Fibroblast of mammary gland (primary cell): Measurements from ENCODE around the gene MRPL4.
"Not testable (repeated sequence)": the region's sequence is repeated elsewhere in the genome, so short reads cannot be mapped to it uniquely, and the experiment has no call there.

Experiments
- DNase-seq: peaks from one replicate; pipeline ENCODE4 v3.0.0-alpha.2; 2010; ENCODE audit warnings: low read depth
- H3K4me3 ChIP-seq: 2 replicates; pipeline ENCODE4 v1.5.1; 2011; ENCODE audit warnings: low read depth, mild to moderate bottlenecking, low read length, moderate library complexity; ENCODE audit not compliant: control insufficient read depth
- TF ChIP-seq, protein P1 (sequence below): conservative IDR thresholded peaks from 2 replicates; pipeline ENCODE4 v1.5.1; 2011; ENCODE audit warnings: low read depth, low read length, inconsistent platforms; ENCODE audit not compliant: control insufficient read depth, insufficient read depth

Gene MRPL4

DNA sequence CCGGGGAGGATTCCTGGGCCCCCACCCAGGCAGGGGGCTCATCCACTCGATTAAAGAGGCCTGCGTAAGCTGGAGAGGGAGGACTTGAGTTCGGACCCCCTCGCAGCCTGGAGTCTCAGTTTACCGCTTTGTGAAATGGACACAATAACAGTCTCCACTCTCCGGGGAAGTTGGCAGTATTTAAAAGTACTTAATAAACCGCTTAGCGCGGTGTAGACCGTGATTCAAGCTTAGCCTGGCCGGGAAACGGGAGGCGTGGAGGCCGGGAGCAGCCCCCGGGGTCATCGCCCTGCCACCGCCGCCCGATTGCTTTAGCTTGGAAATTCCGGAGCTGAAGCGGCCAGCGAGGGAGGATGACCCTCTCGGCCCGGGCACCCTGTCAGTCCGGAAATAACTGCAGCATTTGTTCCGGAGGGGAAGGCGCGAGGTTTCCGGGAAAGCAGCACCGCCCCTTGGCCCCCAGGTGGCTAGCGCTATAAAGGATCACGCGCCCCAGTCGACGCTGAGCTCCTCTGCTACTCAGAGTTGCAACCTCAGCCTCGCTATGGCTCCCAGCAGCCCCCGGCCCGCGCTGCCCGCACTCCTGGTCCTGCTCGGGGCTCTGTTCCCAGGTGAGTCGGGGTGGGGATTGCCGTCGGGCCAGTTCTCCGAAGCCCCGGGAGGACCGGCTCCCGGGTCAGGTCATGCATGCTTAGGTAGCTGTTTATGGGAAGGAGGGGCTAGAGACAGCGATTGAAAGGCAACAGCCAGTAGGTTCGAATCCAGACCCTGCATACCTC lies 18.8 kb downstream of the MRPL4 start, which contains the start of gene ICAM1:
ICAM1 (plus strand) TSS at position 505 of the 779 bp plus-strand sequence; CDS start at position 545, 40 bp downstream.
- TF ChIP-seq, protein P1, sequence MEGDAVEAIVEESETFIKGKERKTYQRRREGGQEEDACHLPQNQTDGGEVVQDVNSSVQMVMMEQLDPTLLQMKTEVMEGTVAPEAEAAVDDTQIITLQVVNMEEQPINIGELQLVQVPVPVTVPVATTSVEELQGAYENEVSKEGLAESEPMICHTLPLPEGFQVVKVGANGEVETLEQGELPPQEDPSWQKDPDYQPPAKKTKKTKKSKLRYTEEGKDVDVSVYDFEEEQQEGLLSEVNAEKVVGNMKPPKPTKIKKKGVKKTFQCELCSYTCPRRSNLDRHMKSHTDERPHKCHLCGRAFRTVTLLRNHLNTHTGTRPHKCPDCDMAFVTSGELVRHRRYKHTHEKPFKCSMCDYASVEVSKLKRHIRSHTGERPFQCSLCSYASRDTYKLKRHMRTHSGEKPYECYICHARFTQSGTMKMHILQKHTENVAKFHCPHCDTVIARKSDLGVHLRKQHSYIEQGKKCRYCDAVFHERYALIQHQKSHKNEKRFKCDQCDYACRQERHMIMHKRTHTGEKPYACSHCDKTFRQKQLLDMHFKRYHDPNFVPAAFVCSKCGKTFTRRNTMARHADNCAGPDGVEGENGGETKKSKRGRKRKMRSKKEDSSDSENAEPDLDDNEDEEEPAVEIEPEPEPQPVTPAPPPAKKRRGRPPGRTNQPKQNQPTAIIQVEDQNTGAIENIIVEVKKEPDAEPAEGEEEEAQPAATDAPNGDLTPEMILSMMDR, result no peak
- peak; percentile 35 for DNase-seq
- peak within 1 kb of the TSS; percentile 29 for H3K4me3 ChIP-seq

DNA sequence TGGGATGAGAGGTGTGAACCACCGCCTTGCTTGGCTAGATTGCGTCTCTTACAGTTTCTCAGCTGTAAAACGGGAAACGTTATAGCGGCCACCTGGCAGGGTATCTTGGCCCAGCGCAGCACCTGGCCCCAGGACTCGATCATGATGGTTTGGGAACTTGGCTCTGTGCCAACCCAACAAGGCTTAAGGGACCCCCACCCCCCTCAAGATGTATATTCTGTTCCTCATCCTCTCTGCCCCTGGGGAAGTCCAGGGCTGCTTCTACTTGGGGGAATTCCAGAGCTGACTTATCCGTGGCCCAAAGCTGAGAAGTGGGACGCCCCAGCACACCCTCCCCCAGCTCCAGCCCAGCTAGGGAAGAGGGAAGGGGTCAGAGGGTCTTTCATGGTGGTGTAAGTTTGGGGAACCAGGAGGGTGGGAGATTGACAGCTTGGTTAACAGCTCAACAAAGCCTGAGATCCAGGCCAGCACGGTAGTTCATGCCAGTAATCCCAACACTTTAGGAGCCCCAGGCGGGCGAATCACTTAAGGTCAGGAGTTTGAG lies 19.6 kb downstream of the MRPL4 start:
- no peak for DNase-seq
- no peak overlapping the region for H3K4me3 ChIP-seq
- TF ChIP-seq, protein P1, result no peak

- H3K4me3 ChIP-seq, result no peak overlapping the region
- no peak for DNase-seq
- TF ChIP-seq, protein P1, result no peak
Observed at GRCh38 chr19:10274589-10274988, 22.6 kb downstream of the MRPL4 start.

GRCh38 chr19:10277795-10278589 lies 26.0 kb downstream of the MRPL4 start:
- H3K4me3 ChIP-seq, result no peak overlapping the region
- no peak for DNase-seq
- TF ChIP-seq, protein P1, result no peak

DNA sequence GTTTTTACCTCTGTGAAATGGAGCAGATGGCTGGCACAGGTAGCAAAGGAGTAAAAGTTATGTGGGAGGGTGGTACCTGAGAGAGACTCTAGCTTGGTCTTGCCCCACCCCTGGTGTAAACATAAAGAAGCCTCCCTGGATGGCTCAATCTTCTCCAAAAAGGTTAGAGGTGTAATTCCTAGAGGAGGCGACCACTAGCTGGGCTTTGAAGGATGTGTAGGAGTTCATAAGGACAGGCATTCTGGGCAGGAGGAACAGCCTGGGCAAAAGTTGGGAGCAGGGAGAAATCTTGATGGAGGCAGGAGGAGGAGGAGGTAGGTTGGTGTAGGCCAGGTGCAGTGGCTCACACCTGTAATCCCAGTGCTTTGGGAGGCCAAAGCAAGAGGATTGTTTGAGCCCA lies 26.9 kb downstream of the MRPL4 start:
- TF ChIP-seq, protein P1, result no peak
- no peak for DNase-seq
- no peak overlapping the region for H3K4me3 ChIP-seq

GRCh38 chr19:10279737-10280442 lies 27.9 kb downstream of the MRPL4 start:
- H3K4me3 ChIP-seq, result no peak overlapping the region
- TF ChIP-seq, protein P1, result no peak
- DNase-seq, result no peak

DNA sequence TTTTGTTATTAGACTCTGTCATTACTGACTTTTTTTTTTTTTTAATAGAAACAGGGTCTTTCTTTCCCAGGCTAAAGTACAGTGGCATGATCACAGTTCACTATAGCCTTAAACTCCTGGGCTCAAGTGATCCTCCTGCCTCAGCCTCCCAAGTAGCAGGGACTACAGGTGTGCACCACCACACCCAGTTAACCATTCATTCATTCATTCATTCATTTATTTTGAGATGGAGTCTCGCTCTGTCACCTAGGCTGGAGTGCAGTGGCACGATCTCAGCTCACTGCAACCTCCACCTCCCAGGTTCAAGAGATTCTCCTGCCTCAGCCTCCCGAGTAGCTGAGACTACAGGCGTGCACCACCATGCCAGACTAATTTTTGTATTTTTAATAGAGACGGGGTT lies 30.0 kb downstream of the MRPL4 start:
- DNase-seq, H3K4me3 ChIP-seq: not testable (repeated sequence)
